Dermis blood vessel endothelial cell (primary cell): ENCODE data around the gene MLLT3. TPM values are rescaled to one million over a fixed set of nuclear protein-coding genes. Genes with fewer than 3 reads are reported as not detected.
A peak's percentile ranks its signal among the peaks of the same experiment; 100 is the strongest.
"Not testable (repeated sequence)": the region's sequence is repeated elsewhere in the genome, so short reads cannot be mapped to it uniquely, and the experiment has no call there.

Experiments
- DNase-seq: peaks from one replicate; pipeline ENCODE4 v3.0.0; 2010
- total RNA-seq: library from RNA; depleted of rRNA; stranded (reverse); fragments of >200 nt; gene quantifications from 2 replicates; pipeline ENCODE4 v1.2.3, GENCODE V29; 2014

The MLLT3 gene
- total RNA-seq: 7.3 and 13.8 TPM in 2 replicates

DNA sequence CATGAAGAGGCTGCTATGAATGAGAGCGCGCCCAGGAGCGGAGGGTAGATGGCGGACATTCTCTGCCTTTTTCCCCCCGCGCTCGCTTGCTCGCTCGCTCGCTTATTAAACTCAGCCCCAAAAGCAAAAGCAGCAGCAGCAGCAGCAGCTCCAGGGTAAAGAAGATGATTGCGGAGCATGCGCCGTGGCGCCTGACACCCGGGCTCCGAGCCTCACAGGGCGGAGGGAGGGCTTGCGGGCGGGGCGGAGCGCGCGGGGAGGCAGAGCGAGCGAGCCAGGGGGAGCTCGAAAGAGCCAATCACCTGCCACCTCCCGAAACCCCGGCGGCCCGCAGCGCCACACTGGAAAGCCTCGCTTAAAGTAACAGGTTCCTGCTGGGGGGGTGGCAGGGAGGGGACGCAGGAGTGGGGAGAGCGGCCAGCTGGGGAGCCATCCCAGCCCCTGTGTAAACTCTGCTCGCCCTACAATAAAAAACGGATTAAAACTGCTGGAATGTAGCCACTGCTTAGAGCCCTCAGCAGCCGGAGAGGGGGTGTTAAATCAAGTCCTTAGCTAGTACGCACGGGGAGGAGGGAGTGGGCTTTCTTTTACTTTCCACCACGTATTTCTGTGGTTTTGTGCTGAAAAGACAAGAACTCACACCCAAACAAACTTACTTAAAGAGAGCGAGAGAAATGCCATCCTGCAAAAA, at the start of gene MLLT3:
Gene MLLT3 (minus strand): TSS at position 170 of the 691 bp plus-strand sequence.
- peak; percentile 96 for DNase-seq

DNA sequence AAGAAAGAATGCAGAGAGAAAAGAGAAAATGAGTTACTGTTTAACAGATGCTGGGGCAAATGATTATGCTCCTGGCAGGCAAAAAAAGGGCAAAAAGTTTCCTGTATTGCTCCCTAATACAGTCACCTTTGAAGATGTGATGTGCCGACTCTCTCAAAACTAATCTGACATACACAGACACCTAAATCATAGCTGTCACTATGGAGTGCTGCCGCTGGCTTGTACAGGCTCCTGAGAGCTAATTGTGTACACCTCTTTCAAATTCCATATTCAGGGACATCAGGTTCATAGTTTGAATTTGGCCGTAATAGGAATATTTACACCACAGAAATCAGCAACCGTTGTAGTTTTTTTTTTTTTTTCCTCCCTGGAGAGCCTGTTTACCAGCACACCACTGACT, 49.3 kb upstream of the MLLT3 start:
- no peak for DNase-seq

DNA sequence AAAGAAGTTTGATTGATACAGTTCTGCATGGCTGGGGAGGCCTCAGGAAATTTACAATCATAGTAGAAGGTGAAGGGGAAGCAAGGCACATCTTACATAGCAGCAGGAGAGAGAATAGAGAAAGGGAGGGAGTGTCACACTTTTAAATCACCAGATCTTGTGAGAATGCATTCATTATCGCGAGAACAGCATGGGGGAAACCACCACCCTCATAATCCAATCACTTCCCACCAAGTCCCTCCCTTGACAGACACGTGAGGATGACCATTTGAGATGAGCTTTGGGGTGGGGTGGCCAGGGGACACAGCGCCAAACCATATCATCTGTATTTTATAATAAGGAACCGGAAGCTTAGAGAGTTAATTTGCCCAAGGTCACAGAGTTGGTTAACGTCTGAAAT, 48.1 kb upstream of the MLLT3 start:
- DNase-seq: no peak

DNA sequence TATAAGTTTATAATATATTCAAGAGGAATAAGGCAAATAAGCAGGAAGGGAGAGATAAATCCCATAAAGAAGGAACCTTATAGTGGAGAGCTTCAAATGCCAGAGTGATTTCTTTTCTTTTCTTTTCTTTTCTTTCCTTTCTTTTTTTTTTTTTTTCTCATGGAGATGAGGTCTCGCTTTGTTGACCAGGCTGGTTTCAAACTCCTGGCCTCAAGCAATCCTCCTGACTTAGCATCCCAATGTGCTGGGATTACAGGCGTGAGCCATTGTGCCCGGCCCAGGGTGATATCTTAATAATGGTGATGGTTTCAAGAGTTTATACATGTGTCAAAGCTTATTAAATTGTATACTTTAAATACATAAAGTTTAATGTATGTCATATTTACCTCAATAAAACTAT, 42.2 kb upstream of the MLLT3 start:
- DNase-seq: no peak

DNA sequence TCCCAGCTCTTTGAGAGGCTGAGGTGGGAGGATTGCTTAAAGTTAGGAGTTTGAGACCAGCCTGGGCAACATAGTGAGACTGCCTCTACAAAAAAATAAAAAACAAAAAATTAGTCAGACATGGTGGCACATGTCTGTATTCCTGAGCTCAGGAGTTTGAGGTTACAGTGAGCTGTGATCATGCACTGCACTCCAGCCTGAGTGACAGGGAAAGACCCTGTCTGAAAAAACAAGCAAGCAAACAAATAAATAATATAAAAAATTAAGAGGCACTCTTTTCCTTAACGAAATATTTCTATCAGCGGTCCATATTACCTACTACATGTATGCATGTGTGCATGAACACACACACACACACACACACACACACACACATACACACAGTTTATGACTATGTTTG, 40.8 kb upstream of the MLLT3 start:
- DNase-seq: no peak

DNA sequence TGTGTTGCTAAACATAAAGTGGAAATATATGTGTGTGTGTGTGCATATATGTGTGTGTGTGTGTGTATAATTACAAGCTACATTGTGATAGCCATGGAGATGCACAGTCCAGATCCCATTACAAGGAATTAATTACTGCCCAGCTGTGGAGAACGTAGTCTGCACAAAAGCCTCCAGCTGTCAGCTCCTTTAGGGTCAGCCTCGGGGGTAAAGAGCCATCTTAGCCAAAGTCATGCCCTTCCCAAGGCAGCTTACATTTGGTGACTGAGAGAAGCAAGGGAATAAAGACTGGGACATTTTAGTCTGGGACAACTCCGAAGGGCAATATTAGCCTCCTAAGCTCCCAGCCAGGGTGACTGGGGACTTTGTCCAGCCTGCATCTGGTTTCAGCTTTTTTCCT, 39.9 kb upstream of the MLLT3 start:
- no peak for DNase-seq

DNA sequence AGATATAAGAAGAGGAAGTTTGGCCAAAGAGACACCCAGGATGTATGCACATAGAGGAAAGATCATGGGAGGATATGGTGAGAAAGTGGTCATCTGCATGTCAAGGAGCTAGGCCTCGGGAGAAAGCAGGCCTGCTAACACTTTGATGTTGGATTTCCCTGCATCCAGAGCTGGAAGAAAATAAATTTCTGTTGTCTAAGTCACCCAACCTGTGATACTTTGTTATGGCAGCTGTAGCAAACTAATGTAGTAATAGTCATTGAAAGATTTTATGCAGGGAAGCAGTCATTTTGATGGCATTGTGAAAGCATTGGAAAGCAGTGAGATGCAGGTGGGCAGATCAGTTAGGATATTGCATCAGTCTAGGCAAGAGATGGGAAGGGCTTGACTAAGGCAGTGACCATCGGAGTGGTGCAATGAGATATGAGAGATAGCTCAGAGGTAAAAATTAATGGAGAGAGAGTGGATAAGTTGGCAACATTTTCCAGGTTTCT, 37.2 kb upstream of the MLLT3 start:
- DNase-seq: no peak

DNA sequence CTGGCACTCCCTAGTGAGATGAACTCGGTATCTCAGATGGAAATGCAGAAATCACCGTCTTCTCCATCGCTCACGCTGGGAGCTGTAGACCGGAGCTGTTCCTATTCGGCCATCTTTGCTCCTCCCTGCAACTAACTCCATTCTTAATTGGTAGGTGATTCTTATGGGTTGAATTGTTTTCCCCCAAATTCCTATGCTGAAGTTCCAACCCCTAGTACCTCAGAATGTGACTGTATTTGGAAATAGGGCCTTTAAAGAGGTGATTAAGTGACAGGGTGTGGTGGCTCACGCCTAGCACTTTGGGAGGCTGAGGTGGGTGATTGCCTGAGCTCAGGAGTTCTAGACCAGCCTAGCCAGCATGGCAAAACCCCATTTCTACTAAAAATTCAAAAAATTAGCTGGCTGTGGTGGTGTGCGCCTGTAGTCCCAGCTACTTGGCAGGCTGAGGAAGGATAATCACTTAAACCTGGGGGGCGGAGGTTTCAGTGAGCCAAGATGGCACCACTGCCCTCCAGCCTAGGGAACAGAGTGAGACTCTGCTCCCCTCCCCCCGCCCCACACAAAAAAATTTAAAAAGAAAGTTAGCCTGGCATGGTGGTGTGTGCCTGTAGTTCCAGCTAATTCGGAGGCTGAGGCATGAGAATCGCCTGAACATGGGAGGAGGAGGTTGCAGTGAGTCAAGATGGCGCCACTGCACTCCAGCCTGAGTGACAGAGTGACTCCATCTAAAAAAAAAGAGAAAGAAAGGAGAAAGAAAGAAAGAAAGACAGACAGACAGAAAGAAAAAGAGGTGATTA, 36.6 kb upstream of the MLLT3 start:
- DNase-seq: peak; percentile 11

DNA sequence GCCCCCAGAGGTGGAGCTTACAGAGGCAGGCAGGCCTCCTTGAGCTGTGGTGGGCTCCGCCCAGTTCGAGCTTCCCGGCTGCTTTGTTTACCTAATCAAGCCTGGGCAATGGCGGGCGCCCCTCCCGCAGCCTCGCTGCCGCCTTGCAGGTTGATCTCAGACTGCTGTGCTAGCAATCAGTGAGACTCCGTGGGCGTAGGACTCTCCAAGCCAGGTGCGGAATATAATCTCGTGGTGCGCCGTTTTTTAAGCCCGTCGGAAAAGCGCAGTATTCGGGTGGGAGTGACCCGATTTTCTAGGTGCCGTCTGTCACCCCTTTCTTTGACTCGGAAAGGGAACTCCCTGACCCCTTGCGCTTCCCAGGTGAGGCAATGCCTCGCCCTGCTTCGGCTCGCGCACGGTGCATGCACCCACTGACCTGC, 36.0 kb upstream of the MLLT3 start:
- not testable (repeated sequence) for DNase-seq

DNA sequence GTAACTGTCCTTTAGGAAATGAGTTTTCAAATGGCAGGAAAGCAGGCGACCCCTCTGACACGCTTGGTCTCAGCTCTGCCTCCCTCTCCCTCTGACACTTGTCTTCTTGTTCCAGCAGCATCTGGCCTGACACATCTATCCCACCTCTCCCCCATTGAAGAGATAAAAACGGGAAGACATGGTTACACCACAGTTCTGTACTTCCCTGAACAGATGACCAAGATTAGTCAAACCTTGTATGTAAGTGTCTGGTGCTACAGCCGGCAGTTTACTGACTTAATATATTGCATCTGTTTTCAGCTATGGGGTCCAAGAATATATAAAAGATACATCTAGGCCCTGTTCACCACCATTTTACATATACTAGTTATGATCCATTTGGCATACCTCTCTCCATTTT, 29.6 kb upstream of the MLLT3 start:
- no peak for DNase-seq

DNA sequence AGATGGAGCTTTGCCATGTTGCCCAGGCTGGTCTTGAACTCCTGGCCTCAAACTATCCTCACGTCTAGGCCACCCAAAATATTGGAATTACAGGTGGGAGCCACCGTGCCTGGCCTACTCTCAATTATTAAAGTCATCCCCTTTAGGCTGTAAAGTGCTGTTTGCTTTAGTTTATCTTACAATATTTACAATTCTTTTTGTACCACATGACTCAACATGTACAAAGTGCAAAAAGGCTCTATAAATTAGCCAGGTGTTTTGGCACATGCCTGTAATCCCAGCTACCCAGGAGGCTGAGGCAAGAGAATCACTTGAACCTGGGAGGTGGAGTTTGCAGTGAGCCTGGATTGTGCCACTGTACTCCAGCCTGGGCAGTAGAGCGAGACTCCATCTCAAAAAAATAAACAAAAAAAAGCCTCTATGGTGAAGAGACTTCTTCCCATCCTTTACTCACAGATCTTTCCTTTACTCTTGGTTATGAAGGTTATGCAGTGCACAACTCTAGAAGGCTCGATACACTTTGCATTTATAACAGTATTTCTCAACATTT, 28.5 kb upstream of the MLLT3 start:
- DNase-seq: no peak

DNA sequence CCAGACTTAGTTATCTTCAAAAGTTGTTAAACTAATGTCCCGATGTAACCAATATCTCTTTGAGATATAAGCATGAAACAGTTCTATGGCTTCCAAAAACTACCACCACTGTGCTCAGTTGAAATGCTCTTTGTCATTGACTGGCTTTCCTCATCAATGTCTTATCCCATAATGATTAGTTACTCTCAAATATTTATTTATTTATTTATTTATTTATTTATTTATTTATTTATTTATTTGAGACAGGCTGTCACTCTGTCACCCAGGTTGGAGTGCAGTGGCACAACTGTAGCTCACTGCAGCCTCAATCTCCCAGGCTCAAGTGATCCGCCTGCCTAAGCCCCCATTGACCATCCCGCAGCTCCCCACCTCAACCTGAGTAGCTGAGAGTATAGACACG, 28.0 kb upstream of the MLLT3 start:
- DNase-seq: no peak

DNA sequence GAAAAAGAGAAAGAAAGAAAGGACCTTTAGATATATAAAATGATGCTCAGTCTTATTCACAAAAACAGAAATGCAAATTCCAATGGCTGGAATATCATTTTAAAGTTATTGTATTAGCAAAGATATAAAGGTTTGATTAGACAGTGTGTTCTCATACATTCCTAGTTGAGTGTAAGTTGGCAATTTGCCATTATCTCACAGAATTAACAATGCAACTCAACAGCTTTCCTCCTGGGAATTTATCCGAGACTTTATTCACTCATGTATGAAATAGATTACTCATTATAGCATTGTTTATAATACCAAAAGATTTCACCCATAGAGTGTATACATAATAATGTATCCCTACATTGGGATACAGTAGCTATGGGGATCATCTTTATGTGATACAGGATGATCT, 27.1 kb upstream of the MLLT3 start:
- DNase-seq: peak; percentile 69

DNA sequence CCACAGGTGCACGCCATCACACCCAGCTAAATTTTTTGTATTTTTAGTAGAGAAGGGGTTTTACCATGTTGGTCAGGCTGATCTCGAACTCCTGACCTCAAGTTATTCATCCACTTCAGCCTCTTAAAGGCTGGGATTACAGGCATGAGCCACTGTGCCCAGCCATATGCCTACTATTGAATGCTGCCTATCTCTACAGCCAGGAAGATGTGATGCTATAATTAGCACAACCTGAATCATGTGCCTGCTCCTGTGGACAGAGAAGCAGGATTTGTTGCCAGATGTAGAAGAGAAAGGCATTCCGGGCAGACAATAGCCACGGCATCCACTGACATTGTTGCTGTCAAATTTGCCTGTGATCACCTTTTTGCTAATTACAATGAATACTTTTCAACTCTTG, 24.4 kb upstream of the MLLT3 start:
- peak; percentile 16 for DNase-seq

DNA sequence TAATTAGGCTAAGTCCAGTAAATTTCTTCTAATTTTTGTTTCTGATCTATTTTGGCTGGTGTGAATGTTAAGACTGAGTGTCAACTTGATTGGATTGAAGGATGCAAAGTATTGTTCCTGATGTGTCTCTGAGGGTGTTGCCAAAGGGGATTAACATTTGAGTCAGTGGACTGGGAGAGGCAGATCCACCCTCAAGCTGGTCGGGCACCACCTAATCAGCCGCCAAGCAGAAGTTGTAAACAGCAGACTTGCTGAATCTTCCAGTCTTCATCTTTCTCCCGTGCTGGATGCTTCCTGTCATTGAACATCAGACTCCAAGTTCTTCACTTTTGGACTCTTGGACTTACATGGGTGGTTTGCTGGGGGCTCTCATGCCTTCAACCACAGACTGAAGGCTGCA, 21.4 kb upstream of the MLLT3 start:
- no peak for DNase-seq

DNA sequence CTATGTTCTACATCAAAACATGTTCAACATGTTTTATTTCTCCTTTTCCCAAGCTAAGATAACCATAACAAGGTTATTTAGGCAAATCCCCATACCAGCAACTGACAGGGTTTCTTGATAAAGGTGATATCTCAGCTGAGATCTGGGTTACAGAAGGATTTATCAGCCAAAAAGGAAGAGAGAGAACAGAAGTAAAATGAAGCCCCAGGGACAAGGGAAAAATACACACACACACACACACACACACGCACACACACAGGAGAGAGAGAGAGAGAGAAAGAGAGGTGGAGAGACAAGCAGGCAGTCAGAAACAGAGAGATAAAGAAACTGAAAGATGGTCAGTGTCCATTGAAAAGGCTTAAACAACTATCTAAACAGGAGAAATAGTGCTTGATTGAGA, 19.7 kb upstream of the MLLT3 start:
- DNase-seq: no peak

DNA sequence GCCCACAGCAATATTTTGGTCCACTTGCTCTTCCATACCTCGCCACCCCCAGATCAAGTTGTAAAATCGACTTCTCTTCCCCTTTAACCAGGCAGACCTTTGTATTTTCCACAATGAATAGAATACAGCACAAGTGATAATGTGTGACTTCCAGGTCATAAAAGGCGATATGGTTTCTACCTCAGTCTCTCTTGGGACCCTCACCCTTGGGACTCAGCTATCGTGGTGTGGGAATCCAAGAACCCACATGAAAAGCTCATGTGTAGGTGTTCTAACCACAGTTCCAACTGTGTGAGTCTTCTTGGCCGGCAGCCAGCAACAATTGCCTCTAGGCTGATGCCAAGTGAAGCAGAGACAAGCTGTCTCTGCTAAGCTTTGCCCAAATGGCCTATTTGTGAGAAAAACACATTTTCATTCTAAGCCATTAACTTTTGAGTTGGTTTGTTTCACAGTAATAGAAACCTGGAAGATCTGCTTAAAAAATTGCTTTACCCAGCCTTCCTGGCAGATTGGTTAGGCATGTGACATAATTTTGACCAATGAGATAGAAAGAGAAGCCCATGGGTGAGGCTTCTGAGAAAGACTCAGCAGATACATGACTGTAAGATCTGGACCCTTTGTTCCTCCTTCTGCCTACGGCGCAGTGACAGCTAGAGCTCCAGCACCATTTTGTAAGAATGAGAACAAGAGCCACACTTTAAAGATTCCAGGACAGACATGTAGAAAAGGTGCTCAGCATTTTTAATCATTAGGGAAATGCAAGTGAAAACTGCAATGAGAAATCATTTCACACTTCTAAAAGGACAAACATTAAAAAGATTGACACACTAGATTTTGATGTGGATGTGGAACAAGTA, 18.3 kb upstream of the MLLT3 start:
- peak; percentile 20 for DNase-seq

DNA sequence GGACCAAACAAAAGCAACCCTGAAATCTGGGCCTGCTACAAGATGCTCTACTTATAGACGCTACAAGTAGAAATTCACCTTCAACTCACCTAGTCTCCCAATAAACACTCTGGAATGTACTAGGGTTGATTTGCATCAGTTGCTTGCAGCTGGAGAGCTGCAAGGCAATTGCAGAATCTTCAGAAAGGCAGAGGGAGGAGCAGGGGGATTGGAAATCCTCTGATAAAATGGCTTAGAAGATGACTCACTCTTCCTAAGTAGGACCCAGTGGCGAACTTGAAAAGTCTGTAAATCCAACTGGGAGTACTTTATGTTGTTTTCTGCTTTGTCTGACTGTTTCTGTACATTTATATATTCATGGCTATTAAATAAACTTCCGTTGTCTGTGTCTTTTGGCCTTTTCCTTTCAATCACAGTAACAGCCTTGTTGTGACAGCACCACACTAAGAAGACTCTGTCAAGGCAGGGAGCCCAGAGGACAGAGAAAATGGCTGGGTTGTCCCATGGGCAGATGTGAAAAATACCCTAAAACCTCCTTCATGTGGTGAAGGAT, 14.7 kb upstream of the MLLT3 start:
- peak; percentile 3 for DNase-seq

DNA sequence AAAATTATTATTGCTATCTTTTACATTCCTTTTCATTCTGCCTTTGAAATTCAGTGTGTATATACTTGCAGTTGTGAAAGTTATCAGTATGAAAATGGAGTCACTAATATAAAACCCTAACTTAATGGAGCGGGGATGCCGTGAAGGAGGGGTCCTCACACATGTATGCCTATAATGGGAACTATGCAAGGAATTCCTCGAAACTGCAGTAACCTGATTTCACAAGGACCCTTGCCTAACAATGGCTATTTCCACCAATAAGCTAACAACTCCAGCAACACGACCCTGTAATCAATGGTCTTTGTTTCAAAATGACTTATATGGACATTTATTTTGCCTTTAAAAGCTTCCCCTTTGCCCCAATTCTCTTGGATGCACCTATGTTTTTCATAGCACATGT, 12.6 kb upstream of the MLLT3 start:
- DNase-seq: no peak

DNA sequence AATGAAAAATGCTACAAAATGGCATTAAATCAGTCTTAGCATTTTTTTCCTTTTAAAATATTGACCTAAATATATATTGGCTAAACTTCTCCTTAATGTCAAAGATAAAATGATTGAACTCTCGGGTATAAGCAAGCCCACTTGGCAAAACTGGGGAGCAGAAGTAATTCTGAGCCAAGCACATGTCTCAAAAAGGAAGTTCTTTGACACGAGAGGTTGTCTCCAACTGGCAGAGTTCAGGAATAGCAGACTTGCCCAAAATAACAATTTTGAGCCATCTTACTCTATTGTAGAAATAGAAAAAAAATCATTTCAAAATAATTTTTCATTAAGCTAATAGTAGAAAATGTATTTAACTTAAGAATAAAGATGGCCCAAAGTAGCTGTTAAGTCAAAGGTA, 10.4 kb upstream of the MLLT3 start:
- DNase-seq: no peak

DNA sequence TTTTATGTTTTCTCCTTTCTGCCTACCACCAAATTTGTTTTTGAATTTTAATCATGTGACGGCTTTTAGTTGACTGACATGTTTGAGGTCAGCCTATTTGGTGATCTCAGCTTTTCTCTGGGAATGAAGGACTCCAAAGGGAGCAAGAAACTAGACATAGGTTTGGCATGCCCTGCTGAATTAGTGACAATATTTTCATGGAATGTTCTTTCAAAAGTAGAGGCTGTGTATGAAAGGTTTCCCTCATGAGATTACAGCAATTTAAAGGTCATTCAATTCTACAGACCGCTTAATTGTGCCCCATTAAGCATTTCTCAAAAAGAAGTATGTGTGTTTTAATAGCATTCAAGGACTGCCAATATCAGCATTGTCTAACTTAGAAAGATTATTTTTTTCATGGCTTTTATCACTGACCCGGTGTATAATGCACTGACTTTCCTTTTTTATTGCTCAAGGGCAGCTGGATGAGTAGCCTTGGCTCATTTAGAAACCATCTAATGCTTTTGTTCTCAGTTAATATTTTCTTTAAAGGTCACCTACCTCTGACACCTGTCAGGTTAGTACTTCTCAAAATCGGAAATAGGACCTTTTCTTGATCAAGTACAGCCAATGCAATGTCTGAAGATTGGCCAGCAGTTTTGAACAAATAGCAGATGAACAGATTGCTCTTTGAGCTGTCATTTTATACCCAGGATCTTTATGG, 8.1 kb upstream of the MLLT3 start:
- DNase-seq: no peak

DNA sequence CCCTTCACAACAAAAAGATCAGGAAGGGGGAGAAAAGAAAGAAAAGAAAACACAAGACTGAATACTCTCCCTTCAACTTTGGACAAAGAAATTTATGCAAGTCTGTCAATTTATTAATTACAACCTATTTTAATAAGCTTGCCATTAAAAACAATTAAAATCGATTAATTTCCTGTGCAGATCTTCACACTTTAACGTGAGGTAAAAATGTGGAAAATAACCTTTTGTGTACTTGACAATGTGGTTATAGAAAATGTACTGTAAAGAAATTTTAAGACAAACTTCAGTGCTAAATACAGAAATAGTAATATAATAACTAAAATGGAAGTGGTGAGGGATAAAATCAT, 2.7 kb upstream of the MLLT3 start:
- DNase-seq: no peak
